Fibroblast of the aortic adventitia (primary cell): ENCODE data around the gene CS. TPM values are rescaled to one million over a fixed set of nuclear protein-coding genes. Genes with fewer than 3 reads are reported as not detected.

Experiments
- DNase-seq: peaks from one replicate; pipeline ENCODE4 v3.0.0-alpha.2; 2010; ENCODE audit warnings: low read depth
- H3K4me3 ChIP-seq: 2 replicates; pipeline ENCODE4 v1.5.1; 2011; ENCODE audit warnings: low read depth, mild to moderate bottlenecking, control low read depth, low read length, moderate library complexity
- CTCF ChIP-seq: IDR thresholded peaks from 2 replicates; pipeline ENCODE4 v1.5.1; 2011; ENCODE audit warnings: mild to moderate bottlenecking, low read length, control low read depth, inconsistent platforms; ENCODE audit not compliant: insufficient read depth
- total RNA-seq: library from RNA; depleted of rRNA; stranded (reverse); fragments of >200 nt; gene quantifications from 2 replicates; pipeline ENCODE4 v1.2.3, GENCODE V29; 2012; ENCODE audit warnings: low replicate concordance

CS gene
- total RNA-seq, 1 donor, result 117 TPM

- TF ChIP-seq CTCF, result peak; percentile 60
- DNase-seq, result peak; percentile 87
- H3K4me3 ChIP-seq, result peak within 1 kb of the TSS; percentile 86
These were observed 41.9 kb downstream of the CS start, which contains the start of gene ANKRD52 for GRCh38 chr12:56258068-56258819. Gene ANKRD52 (minus strand): TSS chr12:56258384. CDS start chr12:56258269, 115 bp downstream.

DNA sequence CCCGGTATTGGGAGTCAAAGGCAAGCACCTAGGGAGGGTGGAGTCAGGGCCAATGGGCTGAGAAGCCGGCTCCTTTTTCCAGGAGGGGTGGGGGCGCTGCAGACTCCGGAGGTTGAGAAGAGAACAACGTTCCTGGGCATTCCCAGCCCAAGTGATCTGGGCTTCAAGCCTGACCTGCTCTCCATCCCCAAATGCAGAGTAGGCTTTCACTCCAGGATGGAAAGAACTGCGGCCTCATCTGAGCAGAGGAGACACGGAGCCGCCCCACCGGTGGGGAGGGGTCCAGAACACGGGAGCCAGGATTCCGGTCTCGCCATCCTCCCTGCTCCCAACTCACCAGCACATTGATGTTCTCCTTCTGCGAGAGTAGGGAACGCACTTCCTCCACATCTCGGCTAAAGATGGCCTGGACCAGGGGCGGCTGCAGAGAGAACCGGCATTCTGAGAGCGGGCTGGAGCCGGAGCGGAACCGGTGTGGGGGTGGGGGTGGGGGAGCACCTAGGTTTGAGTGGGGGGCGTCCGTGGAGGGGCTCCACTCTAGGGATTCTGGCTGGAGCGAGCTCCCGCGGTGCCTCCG lies 42.6 kb downstream of the CS start:
- peak; percentile 21 for DNase-seq
- H3K4me3 ChIP-seq, result peak overlapping the region; percentile 86
- no peak for TF ChIP-seq CTCF

DNA sequence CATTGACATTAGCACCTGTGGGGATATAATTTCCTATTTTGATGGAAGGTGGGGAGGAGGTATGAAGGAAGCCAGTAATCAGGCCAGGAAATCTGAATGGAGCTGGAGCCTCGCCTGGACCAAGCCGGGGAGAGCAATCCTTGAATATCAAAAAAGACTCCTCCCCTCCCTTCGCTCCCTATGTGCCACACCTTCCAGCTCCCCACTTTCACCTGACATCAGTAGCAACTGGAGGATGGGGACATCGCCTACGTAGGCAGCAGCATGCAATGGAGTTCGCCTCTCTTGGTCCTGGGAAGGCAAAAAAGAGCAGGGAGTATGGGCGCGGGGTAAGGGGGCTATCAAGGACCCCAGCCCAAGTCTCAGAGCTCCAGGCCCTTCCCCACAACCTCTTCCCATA lies 43.1 kb downstream of the CS start:
- no peak for DNase-seq
- no peak for TF ChIP-seq CTCF

GRCh38 chr12:56256326-56256960 lies 43.7 kb downstream of the CS start:
- H3K4me3 ChIP-seq, result peak overlapping the region; percentile 86
- peak; percentile 78 for DNase-seq
- TF ChIP-seq CTCF, result peak; percentile 24

More for the DNA sequence above, 43.1 kb downstream of the CS start:
- peak overlapping the region; percentile 86 for H3K4me3 ChIP-seq

- no peak for TF ChIP-seq CTCF
- no peak for DNase-seq
- peak overlapping the region; percentile 13 for H3K4me3 ChIP-seq
These were observed 44.5 kb downstream of the CS start for GRCh38 chr12:56255671-56256070.

GRCh38 chr12:56253091-56253490 lies 47.0 kb downstream of the CS start:
- no peak overlapping the region for H3K4me3 ChIP-seq
- no peak for DNase-seq
- no peak for TF ChIP-seq CTCF
